ENCODE measurements around the gene CPED1. TPM values are rescaled to one million over a fixed set of nuclear protein-coding genes. Genes with fewer than 3 reads are reported as not detected.

CPED1 gene
- total and polyA plus RNA-seq, 2 donors (not counting 1 experiment from before 2014, with no cell fraction given): 70.2 to 196 TPM

DNA sequence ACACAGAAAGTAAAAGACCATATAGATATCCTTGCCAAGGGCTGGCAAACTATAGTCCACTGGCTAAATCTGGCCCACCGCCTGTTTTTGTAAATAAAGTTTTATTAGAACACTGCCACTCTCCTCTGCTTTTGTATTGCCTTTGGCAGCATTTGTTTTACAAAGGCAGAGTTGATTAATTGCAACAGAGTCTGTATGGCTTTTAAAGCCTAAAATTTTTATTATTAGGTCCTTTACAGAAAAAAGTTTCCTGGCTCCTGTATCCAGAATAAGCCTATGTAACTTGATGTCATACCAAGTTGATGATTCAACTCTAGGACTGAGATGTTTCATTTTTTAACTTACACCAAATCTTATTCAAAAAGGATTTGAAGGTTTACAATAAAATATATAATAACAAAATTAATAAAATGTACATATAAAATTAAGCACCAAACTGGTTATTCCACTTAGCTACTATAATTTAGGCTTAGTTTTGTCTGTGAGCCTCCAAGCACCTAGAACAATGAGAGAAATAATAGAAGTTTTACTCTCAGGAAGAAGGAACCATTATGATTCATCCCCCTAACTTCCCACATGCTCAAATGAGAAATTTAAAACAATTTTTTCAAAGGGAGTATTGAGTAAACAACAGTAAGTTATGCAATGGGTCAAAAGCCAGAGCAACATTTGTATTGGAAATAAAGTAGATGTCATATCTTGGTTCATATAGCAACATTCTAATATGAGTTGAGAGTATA lies 31.9 kb downstream of the CPED1 start:
- no peak for TF ChIP-seq EZH2 (IDR thresholded peaks at IDR 0.05; ENCODE audit: low read length, missing control alignments)
- TF ChIP-seq, protein P1, sequence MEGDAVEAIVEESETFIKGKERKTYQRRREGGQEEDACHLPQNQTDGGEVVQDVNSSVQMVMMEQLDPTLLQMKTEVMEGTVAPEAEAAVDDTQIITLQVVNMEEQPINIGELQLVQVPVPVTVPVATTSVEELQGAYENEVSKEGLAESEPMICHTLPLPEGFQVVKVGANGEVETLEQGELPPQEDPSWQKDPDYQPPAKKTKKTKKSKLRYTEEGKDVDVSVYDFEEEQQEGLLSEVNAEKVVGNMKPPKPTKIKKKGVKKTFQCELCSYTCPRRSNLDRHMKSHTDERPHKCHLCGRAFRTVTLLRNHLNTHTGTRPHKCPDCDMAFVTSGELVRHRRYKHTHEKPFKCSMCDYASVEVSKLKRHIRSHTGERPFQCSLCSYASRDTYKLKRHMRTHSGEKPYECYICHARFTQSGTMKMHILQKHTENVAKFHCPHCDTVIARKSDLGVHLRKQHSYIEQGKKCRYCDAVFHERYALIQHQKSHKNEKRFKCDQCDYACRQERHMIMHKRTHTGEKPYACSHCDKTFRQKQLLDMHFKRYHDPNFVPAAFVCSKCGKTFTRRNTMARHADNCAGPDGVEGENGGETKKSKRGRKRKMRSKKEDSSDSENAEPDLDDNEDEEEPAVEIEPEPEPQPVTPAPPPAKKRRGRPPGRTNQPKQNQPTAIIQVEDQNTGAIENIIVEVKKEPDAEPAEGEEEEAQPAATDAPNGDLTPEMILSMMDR (conservative IDR thresholded peaks at IDR 0.05 in 1 of 2, IDR thresholded peaks at IDR 0.05 in 1 of 2; ENCODE audit: low read depth in 1 of 2, low read length in 2 of 2): no peak
- Histone ChIP-seq H3K79me2 (ENCODE audit: control insufficient read depth, insufficient read depth, low read length) (peaks cover 25% of the 10 kb centered on the region), H2AFZ (ENCODE audit: low read length) (no peak overlapping the region), H3K27ac (ENCODE audit: insufficient read depth, low read length) (peak overlapping the region; percentile 25), H3K9ac (ENCODE audit: insufficient read depth, low read length) (no peak overlapping the region), H3K4me2 (ENCODE audit: extremely low read depth, insufficient read depth, low read length) (no peak overlapping the region), H3K27me3 (ENCODE audit: control insufficient read depth, insufficient read depth, low read length) (no peaks in the 10 kb centered on the region), H3K4me1 (ENCODE audit: control insufficient read depth, extremely low read depth, insufficient read depth, low read length) (peaks cover 32% of the 10 kb centered on the region), H3K36me3 (ENCODE audit: control insufficient read depth, insufficient read depth, low read length) (no peaks in the 10 kb centered on the region), H3K4me3 (replicated peaks in 1 of 4; ENCODE audit: control extremely low read depth in 1 of 4, insufficient read depth in 1 of 4, low read depth in 3 of 4, low read length in 4 of 4) (no peak overlapping the region), H4K20me1 (ENCODE audit: control insufficient read depth, extremely low read depth, insufficient read depth, low read length) (no peaks in the 10 kb centered on the region), H3K9me3 (ENCODE audit: control insufficient read depth, insufficient read depth, low read depth, low read length) (no peaks in the 10 kb centered on the region)
- DNase-seq (ENCODE audit: low read depth in 2 of 2): peak; percentile 67 to 86

DNA sequence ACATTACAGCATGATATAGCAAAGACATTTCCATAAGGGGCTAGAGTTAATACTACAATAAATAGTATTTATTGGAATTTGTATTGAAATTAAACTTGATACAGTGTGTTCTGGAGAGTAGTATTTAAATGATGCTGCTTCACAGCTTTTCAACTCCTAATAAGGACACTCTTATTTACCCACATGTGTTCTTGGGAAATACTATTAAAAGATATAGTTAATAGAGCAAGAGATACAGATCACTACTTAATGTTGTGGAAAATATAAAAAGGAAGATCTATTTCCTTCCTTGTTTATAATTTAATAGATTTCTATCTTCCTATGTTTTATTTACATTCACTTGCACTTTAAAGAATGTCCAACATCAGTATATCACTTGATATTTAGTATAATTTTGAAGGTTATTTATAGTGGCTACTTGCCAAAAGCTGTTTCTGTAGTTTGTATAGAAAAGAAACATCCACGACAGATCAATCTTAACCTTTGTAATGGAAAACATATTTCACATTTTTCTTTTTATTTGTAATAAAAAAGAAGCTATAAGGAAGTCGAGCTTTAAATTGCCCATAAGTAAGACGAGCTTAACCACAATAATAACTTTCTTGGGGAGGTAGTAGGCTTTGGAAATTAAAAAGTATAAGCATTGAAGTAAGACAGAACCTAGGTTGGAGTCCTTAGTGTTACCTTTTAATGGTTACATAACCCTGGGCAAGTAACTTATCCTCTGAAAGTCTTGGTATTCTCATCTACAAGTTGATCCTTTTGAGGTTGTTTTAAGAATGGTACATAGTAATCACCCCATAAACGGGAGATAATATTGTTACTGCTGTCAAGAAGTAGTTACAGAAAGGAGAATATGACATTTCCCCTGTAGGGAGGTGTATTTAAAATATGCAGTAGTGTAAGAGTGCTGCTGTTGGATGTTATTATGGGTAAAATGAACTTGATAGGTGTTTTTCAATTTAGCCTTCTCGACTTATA lies 32.8 kb downstream of the CPED1 start:
- Histone ChIP-seq H3K79me2 (ENCODE audit: control insufficient read depth, insufficient read depth, low read length) (peaks cover 30% of the 10 kb centered on the region), H3K9me3 (ENCODE audit: control insufficient read depth, insufficient read depth, low read depth, low read length) (no peaks in the 10 kb centered on the region), H3K4me3 (replicated peaks in 1 of 4; ENCODE audit: control extremely low read depth in 1 of 4, insufficient read depth in 1 of 4, low read depth in 3 of 4, low read length in 4 of 4) (no peak overlapping the region), H3K27me3 (ENCODE audit: control insufficient read depth, insufficient read depth, low read length) (no peaks in the 10 kb centered on the region), H2AFZ (ENCODE audit: low read length) (no peak overlapping the region), H3K4me1 (ENCODE audit: control insufficient read depth, extremely low read depth, insufficient read depth, low read length) (peaks cover 32% of the 10 kb centered on the region), H3K36me3 (ENCODE audit: control insufficient read depth, insufficient read depth, low read length) (no peaks in the 10 kb centered on the region), H4K20me1 (ENCODE audit: control insufficient read depth, extremely low read depth, insufficient read depth, low read length) (no peaks in the 10 kb centered on the region), H3K4me2 (ENCODE audit: extremely low read depth, insufficient read depth, low read length) (no peak overlapping the region), H3K27ac (ENCODE audit: insufficient read depth, low read length) (no peak overlapping the region), H3K9ac (ENCODE audit: insufficient read depth, low read length) (no peak overlapping the region)
- TF ChIP-seq, protein P1 (conservative IDR thresholded peaks at IDR 0.05 in 1 of 2, IDR thresholded peaks at IDR 0.05 in 1 of 2; ENCODE audit: low read depth in 1 of 2, low read length in 2 of 2): no peak
- no peak for TF ChIP-seq EZH2 (IDR thresholded peaks at IDR 0.05; ENCODE audit: low read length, missing control alignments)
- DNase-seq (ENCODE audit: low read depth in 2 of 2): no peak

DNA sequence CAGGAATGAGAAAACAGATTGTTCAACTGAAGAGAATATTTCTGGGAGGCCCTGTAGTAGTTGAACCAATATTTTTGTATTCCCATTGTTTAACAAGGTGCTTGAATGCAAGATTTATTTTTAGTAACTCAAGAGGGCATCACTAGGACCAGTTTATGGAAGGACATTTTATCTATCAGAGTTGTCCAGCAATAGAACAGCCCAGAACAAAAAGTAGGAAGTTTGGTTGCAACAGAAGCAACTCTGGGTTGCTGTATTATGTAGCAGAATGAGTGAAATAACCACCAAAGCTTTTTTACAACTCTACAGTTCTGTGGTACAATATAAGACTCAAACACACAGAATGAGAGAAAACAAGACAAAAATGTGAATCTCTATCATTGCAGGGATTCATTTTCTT lies 34.7 kb downstream of the CPED1 start:
- no peak for DNase-seq (ENCODE audit: low read depth in 2 of 2)
- Histone ChIP-seq H3K27ac (ENCODE audit: insufficient read depth, low read length) (peak overlapping the region; percentile 1), H3K36me3 (ENCODE audit: control insufficient read depth, insufficient read depth, low read length) (no peaks in the 10 kb centered on the region), H3K4me2 (ENCODE audit: extremely low read depth, insufficient read depth, low read length) (peak overlapping the region; percentile 2), H3K9me3 (ENCODE audit: control insufficient read depth, insufficient read depth, low read depth, low read length) (no peaks in the 10 kb centered on the region), H4K20me1 (ENCODE audit: control insufficient read depth, extremely low read depth, insufficient read depth, low read length) (no peaks in the 10 kb centered on the region), H3K79me2 (ENCODE audit: control insufficient read depth, insufficient read depth, low read length) (peaks cover 26% of the 10 kb centered on the region), H2AFZ (ENCODE audit: low read length) (no peak overlapping the region), H3K4me1 (ENCODE audit: control insufficient read depth, extremely low read depth, insufficient read depth, low read length) (peaks cover 20% of the 10 kb centered on the region), H3K4me3 (replicated peaks in 1 of 4; ENCODE audit: control extremely low read depth in 1 of 4, insufficient read depth in 1 of 4, low read depth in 3 of 4, low read length in 4 of 4) (no peak overlapping the region), H3K9ac (ENCODE audit: insufficient read depth, low read length) (no peak overlapping the region), H3K27me3 (ENCODE audit: control insufficient read depth, insufficient read depth, low read length) (no peaks in the 10 kb centered on the region)
- no peak for TF ChIP-seq EZH2 (IDR thresholded peaks at IDR 0.05; ENCODE audit: low read length, missing control alignments)
- TF ChIP-seq, protein P1 (conservative IDR thresholded peaks at IDR 0.05 in 1 of 2, IDR thresholded peaks at IDR 0.05 in 1 of 2; ENCODE audit: low read depth in 1 of 2, low read length in 2 of 2): no peak

All from fibroblast of lung (primary cell).